DMS79 treated with DMSO at 0.1 percent for 48 hours (cell line): ENCODE data around the gene PTPN21.

Experiments
- DNase-seq: peaks from one replicate; lab custom pipeline; 2025; lab: John Stamatoyannopoulos, UW

The PTPN21 gene

DNA sequence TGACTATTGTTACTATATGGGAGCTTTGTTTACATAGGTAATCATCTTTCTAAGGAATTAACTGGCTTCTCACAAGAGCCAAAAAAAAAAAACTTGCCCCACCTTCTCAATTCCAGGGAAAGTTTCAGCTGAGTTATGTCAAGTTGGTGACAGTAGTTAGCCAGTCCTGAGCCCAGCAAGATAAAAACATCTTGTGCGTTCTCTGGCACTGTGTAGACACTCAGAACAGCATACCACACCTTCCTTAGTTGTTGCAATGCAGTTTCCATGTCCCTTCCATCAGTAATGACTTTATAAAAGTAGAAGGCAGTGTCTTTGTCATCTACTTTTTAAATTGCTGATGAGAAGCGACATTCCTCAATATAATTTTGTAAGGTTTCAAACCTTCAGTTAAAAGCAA lies 50.2 kb downstream of the PTPN21 start:
- no peak for DNase-seq

DNA sequence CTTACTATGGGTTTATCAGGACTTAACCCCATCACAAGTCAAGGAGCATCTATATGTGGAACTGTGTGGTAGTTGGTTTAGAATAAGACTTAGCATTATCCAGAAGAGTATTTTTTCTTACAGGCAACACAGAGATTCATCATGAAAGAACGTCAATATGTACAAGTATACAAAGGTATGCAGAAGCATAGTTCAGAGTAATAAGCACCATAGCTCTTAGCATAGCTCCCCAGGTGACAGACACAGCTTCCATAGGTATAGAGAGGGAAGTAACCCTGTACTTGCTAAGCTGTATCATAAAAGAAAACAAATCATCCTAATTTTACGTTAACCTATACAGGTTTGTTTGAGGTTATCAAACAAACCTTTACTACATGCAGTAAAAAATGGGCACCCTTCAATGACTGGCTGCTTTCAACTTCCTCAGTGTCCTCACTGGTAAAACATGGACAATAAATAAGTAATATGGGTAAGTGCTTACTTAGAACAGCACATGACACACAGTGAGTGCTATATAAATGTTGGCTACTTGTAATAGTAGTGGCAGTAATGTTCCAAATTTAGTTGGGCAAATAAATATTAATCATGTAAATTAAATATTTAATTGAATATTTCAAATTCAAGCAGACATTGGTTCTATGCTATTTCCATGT lies 50.9 kb downstream of the PTPN21 start:
- DNase-seq, result no peak

DNA sequence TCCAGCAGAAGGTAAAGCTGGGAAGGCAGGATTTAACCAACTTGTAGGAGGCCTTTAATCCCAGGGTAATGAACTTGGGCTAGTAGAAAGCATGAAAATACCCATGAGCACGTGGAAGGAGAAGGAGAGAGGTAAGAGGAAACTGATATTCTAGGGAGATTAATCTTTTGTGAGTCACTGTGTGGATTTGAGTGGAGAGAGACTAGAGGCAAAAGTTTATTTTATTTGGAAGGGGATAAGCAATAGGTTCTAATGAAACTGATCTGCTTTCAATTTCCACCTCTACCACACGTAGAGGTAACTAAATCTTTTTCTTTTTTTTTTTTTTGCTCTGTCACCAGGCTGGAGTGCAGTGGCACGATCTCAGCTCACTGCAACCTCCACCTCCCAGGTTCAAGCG lies 52.1 kb downstream of the PTPN21 start:
- DNase-seq, result no peak

GRCh38 chr14:88500611-88501010 lies 54.2 kb downstream of the PTPN21 start:
- DNase-seq, result no peak

- DNase-seq, result no peak
Observed at GRCh38 chr14:88499225-88499624, 55.6 kb downstream of the PTPN21 start.

- no peak for DNase-seq
Observed at GRCh38 chr14:88496414-88496813, 58.4 kb downstream of the PTPN21 start.

DNA sequence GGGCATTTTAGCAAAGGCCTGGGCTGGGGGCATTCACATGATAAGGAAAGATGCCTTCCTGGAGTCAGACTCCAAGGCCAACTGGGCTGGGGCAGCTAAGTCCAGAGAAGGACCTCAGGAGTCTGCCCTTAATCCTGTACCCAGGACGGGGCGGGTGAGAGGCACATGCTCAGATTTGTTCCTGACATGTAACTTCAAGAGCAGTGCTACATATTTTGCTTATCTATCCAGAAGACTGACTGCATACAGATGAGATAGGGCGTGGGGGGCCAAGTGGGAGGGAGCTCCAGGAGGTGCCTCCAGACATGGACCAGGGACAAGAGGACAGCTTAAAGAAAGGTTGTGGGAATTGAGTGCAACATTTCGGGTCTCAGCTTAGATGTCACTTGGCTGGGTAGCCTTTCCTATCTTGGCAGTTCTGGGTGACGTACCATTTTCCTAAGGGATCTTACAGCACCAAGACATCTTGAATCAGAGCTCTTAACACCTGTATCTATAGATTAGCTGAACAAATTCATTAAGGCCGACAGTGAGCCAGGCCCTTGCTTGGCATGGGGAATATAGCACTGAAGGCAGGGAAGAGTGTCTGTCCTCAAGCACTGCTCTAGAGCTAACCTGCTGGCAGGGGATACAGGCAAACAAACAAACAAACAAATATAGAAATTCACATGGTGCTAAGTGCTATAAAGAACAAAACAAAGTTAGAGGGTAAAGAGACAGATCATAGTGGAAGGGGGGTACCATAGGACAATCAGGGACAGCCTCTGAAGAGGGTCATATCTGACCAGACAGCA lies 61.2 kb downstream of the PTPN21 start:
- no peak for DNase-seq

- peak; percentile 31 for DNase-seq
Observed at GRCh38 chr14:88492272-88493089, 62.3 kb downstream of the PTPN21 start.

- no peak for DNase-seq
Observed at GRCh38 chr14:88490168-88490567, 64.6 kb downstream of the PTPN21 start.

DNA sequence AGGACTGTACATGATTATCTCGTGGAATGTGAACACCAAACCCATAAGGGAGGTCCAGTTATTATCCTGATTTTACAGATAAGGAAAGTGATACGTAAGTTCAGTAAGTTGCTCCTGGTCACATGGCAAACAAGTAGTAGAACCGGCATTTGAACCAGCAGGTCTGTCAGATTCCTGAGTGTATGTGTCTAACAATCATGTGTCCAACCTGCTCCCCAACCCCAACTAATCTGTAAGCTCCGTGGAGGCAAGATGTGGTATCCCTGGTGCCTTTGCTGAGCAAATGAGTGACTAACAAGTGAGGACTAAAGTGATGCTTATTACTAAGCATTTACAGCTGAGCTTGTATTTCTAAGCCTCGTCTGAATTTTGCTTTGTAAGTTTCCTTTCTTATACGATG lies 65.9 kb downstream of the PTPN21 start:
- no peak for DNase-seq

- no peak for DNase-seq
Observed at GRCh38 chr14:88488081-88488480, 66.7 kb downstream of the PTPN21 start.

DNA sequence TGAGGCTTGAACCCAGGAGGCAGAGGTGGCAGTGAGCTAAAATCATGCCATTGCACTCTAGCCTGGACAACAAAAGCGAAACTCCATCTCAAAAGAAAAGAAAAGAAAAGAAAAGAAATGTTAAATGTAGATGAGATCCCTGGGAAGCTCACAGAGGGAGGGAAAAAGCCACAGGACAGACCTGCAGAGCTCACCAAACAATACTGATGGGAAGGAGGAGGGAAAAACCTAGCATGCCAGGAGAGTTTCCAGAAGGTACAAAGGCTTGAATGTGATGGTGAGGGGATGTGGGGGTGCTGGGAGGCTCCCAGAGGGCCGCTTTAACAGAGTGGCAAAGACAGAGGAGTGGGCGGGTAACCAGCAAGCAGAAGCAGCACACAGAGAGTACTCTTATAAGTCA lies 72.3 kb downstream of the PTPN21 start:
- no peak for DNase-seq

- no peak for DNase-seq
Observed at GRCh38 chr14:88481794-88482193, 73.0 kb downstream of the PTPN21 start.

GRCh38 chr14:88481059-88481458 lies 73.7 kb downstream of the PTPN21 start:
- DNase-seq, result no peak

DNA sequence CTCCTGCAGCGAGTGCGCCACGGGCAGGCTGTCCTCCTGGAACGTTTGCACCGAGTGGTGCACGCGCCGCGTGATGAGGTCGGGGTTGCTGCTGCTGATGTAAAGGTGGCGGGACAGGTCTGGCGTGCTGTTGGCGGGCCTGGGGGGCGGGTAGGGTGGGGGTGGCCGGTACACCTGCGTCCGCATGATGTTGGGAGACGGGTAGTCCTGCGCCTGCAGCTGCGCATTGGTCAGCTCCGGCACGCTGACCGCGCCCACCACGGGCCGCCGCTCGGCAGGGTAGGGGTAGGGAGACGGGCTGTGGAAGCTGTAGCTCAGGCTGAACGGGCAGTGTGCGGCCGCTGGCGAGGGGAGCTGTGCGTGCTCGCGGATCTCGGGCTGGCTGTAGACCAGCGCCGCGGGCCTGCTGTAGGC lies 75.2 kb downstream of the PTPN21 start:
- no peak for DNase-seq

DNA sequence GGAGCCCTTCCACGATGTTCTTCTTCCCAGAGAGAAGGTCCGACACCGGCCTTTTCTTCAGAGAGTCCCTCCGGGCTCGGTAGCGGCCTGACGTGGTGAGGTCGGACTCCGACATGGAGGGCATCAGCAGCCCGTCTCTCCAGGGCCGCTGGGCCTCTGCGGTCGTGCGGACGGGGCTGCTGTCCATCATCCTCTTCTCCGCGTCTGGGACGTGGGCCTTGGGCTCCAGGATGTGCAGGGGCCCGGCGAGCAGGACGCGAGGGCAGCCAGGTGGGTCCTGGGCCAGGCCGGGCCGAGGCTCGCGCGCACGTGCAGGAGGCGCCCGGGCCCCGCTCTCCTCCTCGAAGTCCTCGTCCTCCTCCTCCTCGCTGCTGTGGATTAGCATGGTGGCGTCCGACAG lies 75.9 kb downstream of the PTPN21 start:
- DNase-seq, result no peak

GRCh38 chr14:88477513-88478250 lies 77.1 kb downstream of the PTPN21 start:
- DNase-seq, result no peak

DNA sequence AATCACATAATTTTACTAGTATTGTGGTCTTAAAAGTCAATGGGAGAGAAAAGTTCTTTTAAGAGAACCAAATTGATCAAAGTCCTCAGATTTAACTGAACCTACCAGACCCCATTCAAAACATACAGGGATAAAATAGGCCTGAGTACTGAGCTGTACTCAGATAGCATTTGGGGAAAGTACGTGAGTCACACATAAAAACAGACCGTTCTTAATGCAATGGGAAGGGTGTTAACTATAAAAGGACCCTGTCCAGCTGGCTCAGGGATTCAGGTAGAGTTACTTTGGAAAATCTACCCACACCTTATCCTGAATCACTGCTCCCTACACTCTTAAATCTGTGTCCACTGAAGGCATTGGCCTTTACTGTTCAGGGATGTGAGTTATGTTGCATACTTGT lies 78.0 kb downstream of the PTPN21 start:
- no peak for DNase-seq

GRCh38 chr14:88476214-88476774 lies 78.5 kb downstream of the PTPN21 start:
- no peak for DNase-seq

GRCh38 chr14:88473791-88474190 lies 81.0 kb downstream of the PTPN21 start:
- no peak for DNase-seq

DNA sequence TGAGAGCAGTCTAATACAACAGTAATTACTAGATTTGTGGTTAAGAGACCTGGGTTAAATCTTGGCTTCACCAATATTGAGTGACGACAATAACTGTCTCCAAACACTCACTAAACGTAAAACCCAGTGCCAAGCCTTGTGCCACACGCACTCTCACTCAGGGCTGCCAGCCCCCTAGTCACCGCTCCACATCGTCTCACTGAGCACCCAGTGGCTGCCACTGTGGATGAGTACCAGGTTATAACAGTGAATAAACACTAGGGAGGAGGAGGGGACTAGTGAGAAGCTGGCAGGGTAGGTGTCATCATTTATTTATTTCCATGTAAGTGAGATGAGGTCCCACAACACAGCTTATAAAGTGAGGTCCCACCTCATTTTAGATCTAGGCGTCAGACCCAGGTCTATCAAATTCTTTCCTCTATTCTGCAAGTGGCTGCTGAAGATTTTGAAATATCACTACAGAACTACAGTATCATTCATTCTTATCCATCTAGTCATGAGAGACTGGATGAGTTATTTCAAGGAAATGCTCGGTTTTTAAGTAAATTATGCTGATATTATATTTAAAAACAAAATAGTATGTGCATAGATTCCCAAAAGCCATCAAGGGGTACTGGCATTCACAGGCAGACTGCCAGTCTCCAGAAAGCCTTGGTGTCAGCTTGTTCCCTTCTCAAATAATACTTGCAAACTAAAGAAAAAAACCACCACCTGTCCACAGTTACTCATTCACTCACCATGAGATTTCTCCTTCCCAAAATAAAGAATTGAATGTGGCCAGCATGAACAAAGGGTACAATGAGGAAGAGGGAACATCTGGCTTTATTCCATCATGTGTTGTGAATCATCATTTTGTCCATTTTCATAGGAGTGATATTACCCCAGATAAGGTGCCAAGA lies 84.0 kb downstream of the PTPN21 start:
- no peak for DNase-seq
